GM06990 (cell line): ENCODE measurements around the gene PDZD2.

Experiments
- DNase-seq: peaks from one replicate; pipeline ENCODE4 v3.0.0-alpha.2; 2011; ENCODE audit not compliant: insufficient read length; ENCODE audit errors: extremely low read depth
- H3K27me3 ChIP-seq: replicated peaks from 2 replicates; pipeline ENCODE4 v1.6.0; 2011; ENCODE audit warnings: low read length; ENCODE audit not compliant: control insufficient read depth, insufficient read depth
- H3K36me3 ChIP-seq: 2 replicates; pipeline ENCODE4 v1.5.1; 2011; ENCODE audit warnings: low read length; ENCODE audit not compliant: control insufficient read depth, insufficient read depth
- H3K4me3 ChIP-seq: replicated peaks from 2 replicates; pipeline ENCODE4 v1.5.1; 2011; ENCODE audit warnings: low read depth, mild to moderate bottlenecking, control low read depth, low read length
- CTCF ChIP-seq: IDR thresholded peaks from 2 replicates; pipeline ENCODE4 v1.5.1; 2011; ENCODE audit warnings: low read length, control low read depth, mild to moderate bottlenecking, inconsistent platforms; ENCODE audit not compliant: insufficient read depth, poor library complexity, severe bottlenecking

PDZD2 gene

GRCh38 chr5:32055891-32056866 is 417.2 kb downstream of the PDZD2 start:
- Histone ChIP-seq H3K4me3 (no peak overlapping the region), H3K36me3 (no peaks in the 10 kb centered on the region), H3K27me3 (peaks cover 2% of the 10 kb centered on the region; the same call in 1 of the 2 replicates)
- TF ChIP-seq CTCF = no peak
- DNase-seq = no peak

- Histone ChIP-seq H3K27me3 (peaks cover 2% of the 10 kb centered on the region; the same call in 1 of the 2 replicates), H3K36me3 (no peaks in the 10 kb centered on the region), H3K4me3 (no peak overlapping the region)
- DNase-seq = no peak
- no peak for TF ChIP-seq CTCF
Observed at GRCh38 chr5:32057187-32058096, 418.5 kb downstream of the PDZD2 start.

GRCh38 chr5:32058101-32058500 is 419.2 kb downstream of the PDZD2 start:
- TF ChIP-seq CTCF = no peak
- Histone ChIP-seq H3K27me3 (peaks cover 2% of the 10 kb centered on the region; the same call in 1 of the 2 replicates), H3K36me3 (no peaks in the 10 kb centered on the region), H3K4me3 (no peak overlapping the region)
- DNase-seq = no peak

- no peak for DNase-seq
- H3K27me3 ChIP-seq = no peaks in the 10 kb centered on the region
- TF ChIP-seq CTCF = no peak
- no peaks in the 10 kb centered on the region for H3K36me3 ChIP-seq
- H3K4me3 ChIP-seq = no peak overlapping the region
Observed at GRCh38 chr5:32058997-32059396, 420.1 kb downstream of the PDZD2 start.

- no peak for TF ChIP-seq CTCF
- DNase-seq = no peak
Observed at GRCh38 chr5:32059761-32060530, 421.0 kb downstream of the PDZD2 start.

More at GRCh38 chr5:32059761-32060530, 421.0 kb downstream of the PDZD2 start:
- Histone ChIP-seq H3K27me3 (no peaks in the 10 kb centered on the region), H3K36me3 (no peaks in the 10 kb centered on the region), H3K4me3 (no peak overlapping the region)
